K562 (cell line): ENCODE measurements around the gene PIK3CB. TPM values are rescaled to one million over a fixed set of nuclear protein-coding genes. Genes with fewer than 3 reads are reported as not detected.

Source experiments
- ATF1 ChIP-seq, 2 experiments: fragments of 450-650 bp in 1 of 2; IDR thresholded peaks; 2 replicates each; pipeline ENCODE4 v1.6.1; 2016; ENCODE audit warnings: missing compliant biosample characterization in 1 of 2, missing genetic modification characterization in 1 of 2
- CXXC5 ChIP-seq: fragments of 250-450 bp; sonication (Bioruptor Pico); IDR thresholded peaks from 2 replicates; pipeline ENCODE4 v1.8.0; 2022; ENCODE audit warnings: inconsistent platforms, mild to moderate bottlenecking, moderate library complexity
- EGR1 ChIP-seq: fragments of 450-650 bp; conservative IDR thresholded peaks from 2 replicates; pipeline ENCODE4 v1.6.1; 2017; ENCODE audit warnings: mild to moderate bottlenecking
- HEY1 ChIP-seq: fragments of 250-450 bp; sonication (Bioruptor Pico); IDR thresholded peaks from 2 replicates; pipeline ENCODE4 v1.5.0; 2020; ENCODE audit warnings: mild to moderate bottlenecking, moderate library complexity, borderline replicate concordance
- MBD2 ChIP-seq: sonication (generic); IDR thresholded peaks from 2 replicates; pipeline ENCODE4 v1.6.1; 2016; ENCODE audit warnings: low read depth, borderline replicate concordance
- NFE2 ChIP-seq: IDR thresholded peaks from 2 replicates; pipeline ENCODE4 v1.6.1; 2014; ENCODE audit warnings: antibody characterized with exemption, low read depth
- OTX1 ChIP-seq: fragments of 450-650 bp; formaldehyde crosslinking; IDR thresholded peaks from 2 replicates; pipeline ENCODE4 v1.4.0; 2022; ENCODE audit warnings: mild to moderate bottlenecking
- SRSF9 ChIP-seq: fragments of 200-400 bp; formaldehyde crosslinking; IDR thresholded peaks from 2 replicates; pipeline ENCODE4 v1.6.1; 2017; ENCODE audit warnings: low read depth, low read length, borderline replicate concordance
- TBP ChIP-seq: optimal IDR thresholded peaks from 2 replicates; pipeline ENCODE3; 2011; ENCODE audit warnings: low read depth, low read length, improper control_type of control experiment
- TEAD2 ChIP-seq: fragments of 450-650 bp; IDR thresholded peaks from 2 replicates; pipeline ENCODE4 v1.6.1; 2016; ENCODE audit warnings: missing genetic modification characterization, control low read depth, missing compliant biosample characterization
- ZNF316 ChIP-seq: fragments of 450-650 bp; IDR thresholded peaks from 2 replicates; pipeline ENCODE4 v1.6.1; 2016
- polyA plus RNA-seq, 8 experiments: library from polyadenylated mRNA; depleted of rRNA in 4 of 8; stranded (reverse) in 5 of 8; unstranded in 3 of 8; fragments of >200 nt; fragmentation: Nextera tagmentation in 2 of 8; fragmentation: Illumina TruSeq in 1 of 8; extraction: Ambion mirVana in 2 of 8; extraction: Trizol in 1 of 8; gene quantifications; 2 replicates each; pipeline versions ENCODE4 v1.2.1 to v1.2.3, GENCODE V29; 2011 to 2014; ENCODE audit warnings: inconsistent platforms in 1 of 8, missing spikeins in 1 of 8
- total RNA-seq, 7 experiments: library from RNA; depleted of rRNA in 6 of 7; stranded (reverse); fragments of >200 nt in 6 of 7; fragmentation: Illumina TruSeq in 2 of 7; extraction: Trizol in 2 of 7; gene quantifications; 2 replicates each; pipeline versions ENCODE4 v1.2.1 to v1.2.3, GENCODE V29; 2011 to 2021; ENCODE audit warnings: low replicate concordance in 1 of 7
- TF ChIP-seq, protein P1 (sequence below): fragments of 200-600 bp; sonication (generic); IDR thresholded peaks from one replicate; pipeline ENCODE4 v1.6.1; 2012; ENCODE audit warnings: mild to moderate bottlenecking, low read depth, low read length, inconsistent platforms
- TF ChIP-seq, protein P2 (sequence below): sonication (generic); formaldehyde crosslinking; IDR thresholded peaks from 2 replicates; pipeline ENCODE4 v1.9.0; 2022; ENCODE audit warnings: mild to moderate bottlenecking, missing genetic modification reagents

Gene PIK3CB
- total and polyA plus RNA-seq, 9 of the 15 experiments (the other 6 are each of a cell fraction or from before 2014, with no cell fraction given): 15.3 to 62.6 (median 28.3) TPM

DNA sequence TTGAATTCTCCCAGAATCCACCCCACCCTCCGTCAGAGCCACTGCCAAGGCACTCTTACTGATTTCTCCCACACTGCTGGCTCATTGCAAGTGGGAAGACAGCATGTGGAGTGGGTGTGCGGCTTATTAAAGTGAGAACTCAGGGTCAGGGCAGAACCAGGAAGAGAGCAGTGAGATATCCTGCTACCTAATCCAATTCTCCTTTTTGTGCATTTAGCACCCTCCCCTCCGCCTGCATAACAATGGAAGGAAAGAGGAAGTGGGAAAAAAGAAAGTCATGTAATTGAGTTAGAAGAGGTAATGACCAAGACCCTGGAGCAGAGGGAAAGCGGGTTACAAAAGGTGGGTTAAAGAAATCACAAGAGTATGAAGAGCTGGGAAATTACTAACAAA is 27.8 kb upstream of the PIK3CB start (continued):
- TF ChIP-seq EGR1 (no peak), OTX1 (peak; percentile 59; the same call in 1 of the 2 replicates), TBP (no peak), NFE2 (peak; percentile 37; the same call in 1 of the 2 replicates), ZNF316 (no peak), TEAD2 (no peak), ATF1 (CRISPR knock-in tag; IDR thresholded peaks at IDR 0.05) (no peak), ATF1 (tag; IDR thresholded peaks at IDR 0.05) (0 out of 2 replicates have a peak, but pooled peaks have one; percentile 2), MBD2 (peak; percentile 1; the same call in 1 of the 2 replicates), HEY1 (CRISPR knock-in tag) (no peak), CXXC5 (peak; percentile 13; the same call in 1 of the 2 replicates), SRSF9 (no peak)
- TF ChIP-seq, protein P1, sequence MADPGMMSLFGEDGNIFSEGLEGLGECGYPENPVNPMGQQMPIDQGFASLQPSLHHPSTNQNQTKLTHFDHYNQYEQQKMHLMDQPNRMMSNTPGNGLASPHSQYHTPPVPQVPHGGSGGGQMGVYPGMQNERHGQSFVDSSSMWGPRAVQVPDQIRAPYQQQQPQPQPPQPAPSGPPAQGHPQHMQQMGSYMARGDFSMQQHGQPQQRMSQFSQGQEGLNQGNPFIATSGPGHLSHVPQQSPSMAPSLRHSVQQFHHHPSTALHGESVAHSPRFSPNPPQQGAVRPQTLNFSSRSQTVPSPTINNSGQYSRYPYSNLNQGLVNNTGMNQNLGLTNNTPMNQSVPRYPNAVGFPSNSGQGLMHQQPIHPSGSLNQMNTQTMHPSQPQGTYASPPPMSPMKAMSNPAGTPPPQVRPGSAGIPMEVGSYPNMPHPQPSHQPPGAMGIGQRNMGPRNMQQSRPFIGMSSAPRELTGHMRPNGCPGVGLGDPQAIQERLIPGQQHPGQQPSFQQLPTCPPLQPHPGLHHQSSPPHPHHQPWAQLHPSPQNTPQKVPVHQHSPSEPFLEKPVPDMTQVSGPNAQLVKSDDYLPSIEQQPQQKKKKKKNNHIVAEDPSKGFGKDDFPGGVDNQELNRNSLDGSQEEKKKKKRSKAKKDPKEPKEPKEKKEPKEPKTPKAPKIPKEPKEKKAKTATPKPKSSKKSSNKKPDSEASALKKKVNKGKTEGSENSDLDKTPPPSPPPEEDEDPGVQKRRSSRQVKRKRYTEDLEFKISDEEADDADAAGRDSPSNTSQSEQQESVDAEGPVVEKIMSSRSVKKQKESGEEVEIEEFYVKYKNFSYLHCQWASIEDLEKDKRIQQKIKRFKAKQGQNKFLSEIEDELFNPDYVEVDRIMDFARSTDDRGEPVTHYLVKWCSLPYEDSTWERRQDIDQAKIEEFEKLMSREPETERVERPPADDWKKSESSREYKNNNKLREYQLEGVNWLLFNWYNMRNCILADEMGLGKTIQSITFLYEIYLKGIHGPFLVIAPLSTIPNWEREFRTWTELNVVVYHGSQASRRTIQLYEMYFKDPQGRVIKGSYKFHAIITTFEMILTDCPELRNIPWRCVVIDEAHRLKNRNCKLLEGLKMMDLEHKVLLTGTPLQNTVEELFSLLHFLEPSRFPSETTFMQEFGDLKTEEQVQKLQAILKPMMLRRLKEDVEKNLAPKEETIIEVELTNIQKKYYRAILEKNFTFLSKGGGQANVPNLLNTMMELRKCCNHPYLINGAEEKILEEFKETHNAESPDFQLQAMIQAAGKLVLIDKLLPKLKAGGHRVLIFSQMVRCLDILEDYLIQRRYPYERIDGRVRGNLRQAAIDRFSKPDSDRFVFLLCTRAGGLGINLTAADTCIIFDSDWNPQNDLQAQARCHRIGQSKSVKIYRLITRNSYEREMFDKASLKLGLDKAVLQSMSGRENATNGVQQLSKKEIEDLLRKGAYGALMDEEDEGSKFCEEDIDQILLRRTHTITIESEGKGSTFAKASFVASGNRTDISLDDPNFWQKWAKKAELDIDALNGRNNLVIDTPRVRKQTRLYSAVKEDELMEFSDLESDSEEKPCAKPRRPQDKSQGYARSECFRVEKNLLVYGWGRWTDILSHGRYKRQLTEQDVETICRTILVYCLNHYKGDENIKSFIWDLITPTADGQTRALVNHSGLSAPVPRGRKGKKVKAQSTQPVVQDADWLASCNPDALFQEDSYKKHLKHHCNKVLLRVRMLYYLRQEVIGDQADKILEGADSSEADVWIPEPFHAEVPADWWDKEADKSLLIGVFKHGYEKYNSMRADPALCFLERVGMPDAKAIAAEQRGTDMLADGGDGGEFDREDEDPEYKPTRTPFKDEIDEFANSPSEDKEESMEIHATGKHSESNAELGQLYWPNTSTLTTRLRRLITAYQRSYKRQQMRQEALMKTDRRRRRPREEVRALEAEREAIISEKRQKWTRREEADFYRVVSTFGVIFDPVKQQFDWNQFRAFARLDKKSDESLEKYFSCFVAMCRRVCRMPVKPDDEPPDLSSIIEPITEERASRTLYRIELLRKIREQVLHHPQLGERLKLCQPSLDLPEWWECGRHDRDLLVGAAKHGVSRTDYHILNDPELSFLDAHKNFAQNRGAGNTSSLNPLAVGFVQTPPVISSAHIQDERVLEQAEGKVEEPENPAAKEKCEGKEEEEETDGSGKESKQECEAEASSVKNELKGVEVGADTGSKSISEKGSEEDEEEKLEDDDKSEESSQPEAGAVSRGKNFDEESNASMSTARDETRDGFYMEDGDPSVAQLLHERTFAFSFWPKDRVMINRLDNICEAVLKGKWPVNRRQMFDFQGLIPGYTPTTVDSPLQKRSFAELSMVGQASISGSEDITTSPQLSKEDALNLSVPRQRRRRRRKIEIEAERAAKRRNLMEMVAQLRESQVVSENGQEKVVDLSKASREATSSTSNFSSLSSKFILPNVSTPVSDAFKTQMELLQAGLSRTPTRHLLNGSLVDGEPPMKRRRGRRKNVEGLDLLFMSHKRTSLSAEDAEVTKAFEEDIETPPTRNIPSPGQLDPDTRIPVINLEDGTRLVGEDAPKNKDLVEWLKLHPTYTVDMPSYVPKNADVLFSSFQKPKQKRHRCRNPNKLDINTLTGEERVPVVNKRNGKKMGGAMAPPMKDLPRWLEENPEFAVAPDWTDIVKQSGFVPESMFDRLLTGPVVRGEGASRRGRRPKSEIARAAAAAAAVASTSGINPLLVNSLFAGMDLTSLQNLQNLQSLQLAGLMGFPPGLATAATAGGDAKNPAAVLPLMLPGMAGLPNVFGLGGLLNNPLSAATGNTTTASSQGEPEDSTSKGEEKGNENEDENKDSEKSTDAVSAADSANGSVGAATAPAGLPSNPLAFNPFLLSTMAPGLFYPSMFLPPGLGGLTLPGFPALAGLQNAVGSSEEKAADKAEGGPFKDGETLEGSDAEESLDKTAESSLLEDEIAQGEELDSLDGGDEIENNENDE: no peak
- TF ChIP-seq, protein P2, sequence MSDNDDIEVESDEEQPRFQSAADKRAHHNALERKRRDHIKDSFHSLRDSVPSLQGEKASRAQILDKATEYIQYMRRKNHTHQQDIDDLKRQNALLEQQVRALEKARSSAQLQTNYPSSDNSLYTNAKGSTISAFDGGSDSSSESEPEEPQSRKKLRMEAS: no peak
